Measurements from ENCODE around the gene TRDMT1.
A peak's percentile ranks its signal among the peaks of the same experiment; 100 is the strongest.

Gene TRDMT1

GRCh38 chr10:17200912-17201793 lies at the start of gene TRDMT1:
Gene TRDMT1 (minus strand): TSS chr10:17201672. CDS start chr10:17201634, 38 bp downstream.
- DNase-seq (ENCODE audit: low read depth), result peak; percentile 44

GRCh38 chr10:17250736-17251135 lies 49.3 kb upstream of the TRDMT1 start:
- DNase-seq (ENCODE audit: low read depth), result no peak

- no peak for DNase-seq (ENCODE audit: low read depth)
Measured at GRCh38 chr10:17249820-17250219, 48.3 kb upstream of the TRDMT1 start.

- DNase-seq (ENCODE audit: low read depth), result no peak
Measured at GRCh38 chr10:17248964-17249363, 47.5 kb upstream of the TRDMT1 start.

- no peak for DNase-seq (ENCODE audit: low read depth)
Measured at GRCh38 chr10:17247210-17247609, 45.7 kb upstream of the TRDMT1 start.

- no peak for DNase-seq (ENCODE audit: low read depth)
Measured at GRCh38 chr10:17244700-17245365, 43.4 kb upstream of the TRDMT1 start.

- DNase-seq (ENCODE audit: low read depth), result no peak
Measured at GRCh38 chr10:17241611-17242333, 40.3 kb upstream of the TRDMT1 start.

GRCh38 chr10:17240616-17241015 lies 39.1 kb upstream of the TRDMT1 start:
- DNase-seq (ENCODE audit: low read depth), result no peak

GRCh38 chr10:17240096-17240495 lies 38.6 kb upstream of the TRDMT1 start:
- DNase-seq (ENCODE audit: low read depth), result no peak

GRCh38 chr10:17239345-17240085 lies 38.0 kb upstream of the TRDMT1 start:
- DNase-seq (ENCODE audit: low read depth), result no peak

GRCh38 chr10:17238445-17239291 lies 37.2 kb upstream of the TRDMT1 start:
- no peak for DNase-seq (ENCODE audit: low read depth)

- no peak for DNase-seq (ENCODE audit: low read depth)
Measured at GRCh38 chr10:17237915-17238444, 36.5 kb upstream of the TRDMT1 start.

- no peak for DNase-seq (ENCODE audit: low read depth)
Measured at GRCh38 chr10:17237149-17237527, 35.7 kb upstream of the TRDMT1 start.

- DNase-seq (ENCODE audit: low read depth), result no peak
Measured at GRCh38 chr10:17236468-17237148, 35.1 kb upstream of the TRDMT1 start.

- no peak for DNase-seq (ENCODE audit: low read depth)
Measured at GRCh38 chr10:17235136-17235535, 33.7 kb upstream of the TRDMT1 start.

GRCh38 chr10:17234431-17234945 lies 33.0 kb upstream of the TRDMT1 start:
- DNase-seq (ENCODE audit: low read depth), result no peak

- no peak for DNase-seq (ENCODE audit: low read depth)
Measured at GRCh38 chr10:17233286-17233991, 32.0 kb upstream of the TRDMT1 start.

- DNase-seq (ENCODE audit: low read depth), result no peak
Measured at GRCh38 chr10:17232276-17232960, 30.9 kb upstream of the TRDMT1 start.

GRCh38 chr10:17231788-17232187 lies 30.3 kb upstream of the TRDMT1 start:
- no peak for DNase-seq (ENCODE audit: low read depth)

Data from CMK (cell line).